Measurements from ENCODE around the gene KIN.

Gene KIN, protein sequence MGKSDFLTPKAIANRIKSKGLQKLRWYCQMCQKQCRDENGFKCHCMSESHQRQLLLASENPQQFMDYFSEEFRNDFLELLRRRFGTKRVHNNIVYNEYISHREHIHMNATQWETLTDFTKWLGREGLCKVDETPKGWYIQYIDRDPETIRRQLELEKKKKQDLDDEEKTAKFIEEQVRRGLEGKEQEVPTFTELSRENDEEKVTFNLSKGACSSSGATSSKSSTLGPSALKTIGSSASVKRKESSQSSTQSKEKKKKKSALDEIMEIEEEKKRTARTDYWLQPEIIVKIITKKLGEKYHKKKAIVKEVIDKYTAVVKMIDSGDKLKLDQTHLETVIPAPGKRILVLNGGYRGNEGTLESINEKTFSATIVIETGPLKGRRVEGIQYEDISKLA

DNA sequence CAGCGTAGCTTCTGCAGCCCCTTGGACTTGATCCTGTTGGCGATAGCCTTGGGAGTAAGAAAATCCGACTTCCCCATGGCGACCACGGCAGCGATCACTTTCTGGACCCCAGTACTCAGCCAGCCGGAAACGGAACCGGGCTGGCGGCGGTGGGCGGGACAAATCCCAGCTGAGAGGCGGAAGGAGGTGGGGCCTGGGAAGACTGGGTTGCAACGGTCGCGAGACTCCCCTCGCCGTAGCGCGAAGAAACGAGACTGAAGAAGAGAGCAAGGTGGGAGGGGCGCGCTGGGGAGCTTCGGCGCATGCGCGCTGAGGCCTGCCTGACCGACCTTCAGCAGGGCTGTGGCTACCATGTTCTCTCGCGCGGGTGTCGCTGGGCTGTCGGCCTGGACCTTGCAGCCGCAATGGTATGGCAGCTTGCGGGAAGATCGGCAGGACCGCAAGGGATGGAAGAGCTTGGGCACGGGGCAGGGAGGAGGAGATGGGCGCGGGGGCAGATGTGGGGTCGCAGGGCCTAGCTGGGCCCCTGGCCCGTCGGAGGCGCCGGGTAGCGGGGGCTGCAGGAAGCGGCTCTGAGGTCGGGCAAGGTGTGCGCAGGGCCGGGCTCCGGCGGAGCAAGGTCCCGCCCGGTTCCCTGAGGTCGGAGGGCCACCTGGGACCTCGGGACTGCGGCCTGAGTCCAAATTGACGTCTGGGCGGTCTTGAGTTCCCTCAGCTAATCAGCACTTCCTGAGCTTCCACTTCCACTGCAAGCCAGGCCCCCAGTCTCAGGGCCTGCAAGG, at the start of gene KIN, which contains the start of gene ATP5F1C:
Gene KIN, minus strand, starts transcription at position 137 of the 782 bp plus-strand sequence. Its CDS starts 60 bp downstream, at position 77.
Gene ATP5F1C, plus strand, starts transcription at position 321 of the 782 bp plus-strand sequence. Its CDS starts 31 bp downstream, at position 352.
- Histone ChIP-seq H3K9me3 (ENCODE audit: insufficient read depth, low read length) (no peaks in the 10 kb centered on the region), H3K27me3 (ENCODE audit: low read depth, low read length) (no peaks in the 10 kb centered on the region), H3K79me2 (ENCODE audit: low read length) (peaks cover 97% of the 10 kb centered on the region), H3K4me1 (ENCODE audit: low read length) (peaks cover 20% of the 10 kb centered on the region), H3K27ac (ENCODE audit: low read length) (peak within 1 kb of the TSS; percentile 34), H3K4me2 (ENCODE audit: low read length) (peak within 1 kb of the TSS; percentile 85), H3K9ac (ENCODE audit: low read length) (peak within 1 kb of the TSS; percentile 89), H2AFZ (ENCODE audit: low read depth, low read length) (no peak within 1 kb of the TSS), H4K20me1 (ENCODE audit: insufficient read depth, low read length) (peaks cover 37% of the 10 kb centered on the region), H3K36me3 (replicated peaks; ENCODE audit: low read depth, low read length) (no peaks in the 10 kb centered on the region), H3K4me3 (ENCODE audit: low read length) (peak within 1 kb of the TSS; percentile 99)
- TF ChIP-seq, protein P1, sequence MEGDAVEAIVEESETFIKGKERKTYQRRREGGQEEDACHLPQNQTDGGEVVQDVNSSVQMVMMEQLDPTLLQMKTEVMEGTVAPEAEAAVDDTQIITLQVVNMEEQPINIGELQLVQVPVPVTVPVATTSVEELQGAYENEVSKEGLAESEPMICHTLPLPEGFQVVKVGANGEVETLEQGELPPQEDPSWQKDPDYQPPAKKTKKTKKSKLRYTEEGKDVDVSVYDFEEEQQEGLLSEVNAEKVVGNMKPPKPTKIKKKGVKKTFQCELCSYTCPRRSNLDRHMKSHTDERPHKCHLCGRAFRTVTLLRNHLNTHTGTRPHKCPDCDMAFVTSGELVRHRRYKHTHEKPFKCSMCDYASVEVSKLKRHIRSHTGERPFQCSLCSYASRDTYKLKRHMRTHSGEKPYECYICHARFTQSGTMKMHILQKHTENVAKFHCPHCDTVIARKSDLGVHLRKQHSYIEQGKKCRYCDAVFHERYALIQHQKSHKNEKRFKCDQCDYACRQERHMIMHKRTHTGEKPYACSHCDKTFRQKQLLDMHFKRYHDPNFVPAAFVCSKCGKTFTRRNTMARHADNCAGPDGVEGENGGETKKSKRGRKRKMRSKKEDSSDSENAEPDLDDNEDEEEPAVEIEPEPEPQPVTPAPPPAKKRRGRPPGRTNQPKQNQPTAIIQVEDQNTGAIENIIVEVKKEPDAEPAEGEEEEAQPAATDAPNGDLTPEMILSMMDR (IDR thresholded peaks at IDR 0.05; ENCODE audit: low read depth, low read length): no peak
- no peak for TF ChIP-seq EZH2phosphoT487 (IDR thresholded peaks at IDR 0.05; ENCODE audit: low read depth)

DNA sequence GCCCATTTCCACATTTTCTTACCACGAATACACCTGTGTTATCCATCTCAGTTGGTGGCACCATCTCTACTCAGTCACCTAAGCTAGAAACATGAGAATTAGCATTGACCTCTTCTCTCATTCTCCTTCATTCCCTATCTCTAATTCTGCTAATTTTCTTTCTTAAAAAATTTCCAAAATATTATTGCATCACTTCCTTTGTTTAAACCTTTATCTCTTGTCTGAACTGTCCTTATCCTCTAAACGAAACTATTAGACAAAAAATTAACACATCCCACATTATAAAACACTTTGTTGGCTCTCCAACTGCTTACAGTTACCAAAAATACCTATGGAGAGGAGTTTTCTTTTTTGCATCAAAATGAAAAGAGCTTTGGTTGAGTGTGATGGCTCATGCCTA, 48.8 kb upstream of the KIN start:
- Histone ChIP-seq H4K20me1 (ENCODE audit: insufficient read depth, low read length) (no peaks in the 10 kb centered on the region), H3K9ac (ENCODE audit: low read length) (no peak overlapping the region), H3K4me3 (ENCODE audit: low read length) (no peak overlapping the region), H3K9me3 (ENCODE audit: insufficient read depth, low read length) (no peaks in the 10 kb centered on the region), H3K79me2 (ENCODE audit: low read length) (no peaks in the 10 kb centered on the region; the same call in 1 of the 2 replicates), H3K27me3 (ENCODE audit: low read depth, low read length) (no peaks in the 10 kb centered on the region), H3K4me1 (ENCODE audit: low read length) (no peaks in the 10 kb centered on the region), H3K36me3 (replicated peaks; ENCODE audit: low read depth, low read length) (no peaks in the 10 kb centered on the region), H3K27ac (ENCODE audit: low read length) (no peak overlapping the region), H2AFZ (ENCODE audit: low read depth, low read length) (no peak overlapping the region), H3K4me2 (ENCODE audit: low read length) (no peak overlapping the region)
- TF ChIP-seq, protein P1 (IDR thresholded peaks at IDR 0.05; ENCODE audit: low read depth, low read length): no peak
- TF ChIP-seq EZH2phosphoT487 (IDR thresholded peaks at IDR 0.05; ENCODE audit: low read depth): no peak

DNA sequence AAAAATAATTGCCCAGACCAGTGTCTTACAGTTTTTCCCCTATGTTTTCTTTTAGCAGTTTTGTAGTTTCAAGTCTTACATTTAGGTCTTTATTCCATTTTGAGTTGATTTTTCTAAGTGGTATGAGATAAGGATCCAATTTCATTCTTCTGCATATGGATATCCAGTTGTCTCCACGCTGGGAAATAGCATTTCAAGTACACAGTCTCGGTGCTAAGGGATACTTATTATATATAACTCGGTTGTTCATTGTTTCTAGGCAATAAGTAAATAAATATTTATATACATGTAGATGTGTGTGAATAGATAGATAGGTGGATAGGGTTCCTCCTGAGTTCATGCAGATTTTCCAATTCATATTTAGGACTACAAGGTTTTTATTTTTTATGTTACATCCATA, 46.5 kb upstream of the KIN start:
- H3K9me3 ChIP-seq (ENCODE audit: insufficient read depth, low read length): no peaks in the 10 kb centered on the region
- no peaks in the 10 kb centered on the region for H4K20me1 ChIP-seq (ENCODE audit: insufficient read depth, low read length)
- no peaks in the 10 kb centered on the region for H3K36me3 ChIP-seq (replicated peaks; ENCODE audit: low read depth, low read length)
- no peaks in the 10 kb centered on the region; the same call in 1 of the 2 replicates for H3K79me2 ChIP-seq (ENCODE audit: low read length)
- H3K27me3 ChIP-seq (ENCODE audit: low read depth, low read length): no peaks in the 10 kb centered on the region
- no peak overlapping the region for H3K9ac ChIP-seq (ENCODE audit: low read length)
- H3K4me3 ChIP-seq (ENCODE audit: low read length): no peak overlapping the region
- H3K4me1 ChIP-seq (ENCODE audit: low read length): no peaks in the 10 kb centered on the region
- no peak for TF ChIP-seq EZH2phosphoT487 (IDR thresholded peaks at IDR 0.05; ENCODE audit: low read depth)
- TF ChIP-seq, protein P1 (IDR thresholded peaks at IDR 0.05; ENCODE audit: low read depth, low read length): no peak
- no peak overlapping the region for H3K27ac ChIP-seq (ENCODE audit: low read length)
- no peak overlapping the region for H3K4me2 ChIP-seq (ENCODE audit: low read length)
- no peak overlapping the region for H2AFZ ChIP-seq (ENCODE audit: low read depth, low read length)

DNA sequence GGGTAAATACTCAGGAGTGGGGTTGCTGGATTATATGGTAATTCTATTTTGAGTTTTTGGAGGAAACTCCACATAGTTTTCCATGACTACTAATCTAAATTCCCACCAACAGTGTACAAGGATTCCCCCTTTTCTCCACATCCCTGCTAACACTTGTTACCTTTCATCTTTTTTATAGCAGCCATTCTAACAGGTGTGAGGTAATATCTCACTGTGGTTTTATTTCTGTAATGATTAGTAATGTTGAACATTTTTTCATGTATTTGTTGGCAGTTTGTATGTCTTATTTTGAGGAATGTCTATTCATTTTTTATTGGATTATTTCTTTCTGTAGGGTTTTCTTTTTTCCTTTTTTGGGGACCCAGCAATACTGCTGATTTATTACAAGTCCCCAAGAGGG, 45.4 kb upstream of the KIN start:
- Histone ChIP-seq H3K36me3 (replicated peaks; ENCODE audit: low read depth, low read length) (no peaks in the 10 kb centered on the region), H3K4me1 (ENCODE audit: low read length) (no peaks in the 10 kb centered on the region), H4K20me1 (ENCODE audit: insufficient read depth, low read length) (no peaks in the 10 kb centered on the region), H3K9me3 (ENCODE audit: insufficient read depth, low read length) (no peaks in the 10 kb centered on the region), H3K4me3 (ENCODE audit: low read length) (no peak overlapping the region), H3K79me2 (ENCODE audit: low read length) (no peaks in the 10 kb centered on the region; the same call in 1 of the 2 replicates), H3K27me3 (ENCODE audit: low read depth, low read length) (no peaks in the 10 kb centered on the region), H3K4me2 (ENCODE audit: low read length) (no peak overlapping the region), H3K9ac (ENCODE audit: low read length) (no peak overlapping the region), H3K27ac (ENCODE audit: low read length) (no peak overlapping the region), H2AFZ (ENCODE audit: low read depth, low read length) (no peak overlapping the region)
- TF ChIP-seq, protein P1 (IDR thresholded peaks at IDR 0.05; ENCODE audit: low read depth, low read length): no peak
- no peak for TF ChIP-seq EZH2phosphoT487 (IDR thresholded peaks at IDR 0.05; ENCODE audit: low read depth)
